Panc1 (cell line): ENCODE results near the gene E2F6. TPM values are rescaled to one million over a fixed set of nuclear protein-coding genes. Genes with fewer than 3 reads are reported as not detected.

Source experiments
- ATAC-seq: fragments of 200-7000 bp; cut with Tn5 transposase; 2 replicates; pipeline ENCODE4 v1.9.1; 2020; ENCODE audit warnings: mild to moderate bottlenecking, moderate library complexity
- BruUV-seq: library from RNA; stranded (reverse); fragments of 400-500 nt; replicated peaks from 2 replicates; lab custom pipeline; 2021; lab: Mats Ljungman, UMichigan
- CTCF ChIA-PET: fragments of 300-600 bp; sonication (Branson Sonifier 250); formaldehyde crosslinking; loops from one replicate; lab custom pipeline; 2022; ENCODE audit warnings: antibody characterized with exemption; lab: Charles Lee
- POLR2A ChIA-PET: fragments of 300-600 bp; sonication (Branson Sonifier 250); formaldehyde crosslinking; loops from one replicate; lab custom pipeline; 2022; ENCODE audit warnings: antibody characterized with exemption; lab: Charles Lee
- DNase-seq: peaks from one replicate; pipeline ENCODE4 v3.0.0-alpha.2; 2010; ENCODE audit warnings: low read depth, low spot score
- H3K27ac ChIP-seq: 2 replicates; pipeline ENCODE4 v1.5.1; 2011; ENCODE audit warnings: mild to moderate bottlenecking, low read length, inconsistent platforms
- H3K27me3 ChIP-seq: fragments of 200-500 bp; sonication (Bioruptor generic); 2 replicates; pipeline ENCODE4 v1.6.0; 2014; ENCODE audit warnings: low read length, inconsistent platforms; ENCODE audit not compliant: control insufficient read depth, insufficient read depth
- H3K36me3 ChIP-seq: fragments of 200-500 bp; sonication (Bioruptor generic); 2 replicates; pipeline ENCODE4 v1.5.1; 2014; ENCODE audit warnings: inconsistent platforms, mild to moderate bottlenecking, low read length, moderate library complexity; ENCODE audit not compliant: control insufficient read depth, insufficient read depth
- H3K4me1 ChIP-seq: 2 replicates; pipeline ENCODE4 v1.5.1; 2011; ENCODE audit warnings: inconsistent platforms, mild to moderate bottlenecking, low read length, moderate library complexity; ENCODE audit not compliant: control insufficient read depth, insufficient read depth
- H3K4me3 ChIP-seq, 2 experiments: 2 replicates each; pipeline ENCODE4 v1.5.1; 2011 to 2012; ENCODE audit warnings: low read depth in 2 of 2, low read length in 2 of 2, mild to moderate bottlenecking in 2 of 2, inconsistent platforms in 1 of 2, moderate library complexity in 1 of 2
- H3K9me3 ChIP-seq: fragments of 200-500 bp; sonication (Bioruptor generic); 2 replicates; pipeline ENCODE4 v1.5.1; 2014; ENCODE audit warnings: low read depth, mild to moderate bottlenecking, inconsistent platforms, low read length, moderate library complexity; ENCODE audit not compliant: control insufficient read depth, insufficient read depth
- CTCF ChIP-seq: fragments of 450-650 bp; IDR thresholded peaks from 2 replicates; pipeline ENCODE4 v1.5.1; 2017; ENCODE audit warnings: mild to moderate bottlenecking
- POLR2AphosphoS5 ChIP-seq: IDR thresholded peaks from 2 replicates; pipeline ENCODE4 v1.6.1; 2012; ENCODE audit warnings: mild to moderate bottlenecking, low read depth, low read length, moderate library complexity
- REST ChIP-seq, 2 experiments: IDR thresholded peaks; 2 replicates each; pipeline ENCODE4 v1.6.1; 2011 to 2012; ENCODE audit warnings: low read depth in 2 of 2, control low read depth in 1 of 2, low read length in 1 of 2, mild to moderate bottlenecking in 1 of 2, moderate library complexity in 1 of 2; ENCODE audit not compliant: insufficient read depth in 1 of 2
- SIN3A ChIP-seq: IDR thresholded peaks from 2 replicates; pipeline ENCODE4 v1.6.1; 2012; ENCODE audit warnings: low read depth, mild to moderate bottlenecking, low read length, moderate library complexity, borderline replicate concordance; ENCODE audit not compliant: insufficient read depth
- TCF7L2 ChIP-seq: IDR thresholded peaks from 2 replicates; pipeline ENCODE4 v1.6.1; 2011; ENCODE audit warnings: mild to moderate bottlenecking, low read depth, low read length, inconsistent platforms
- in situ Hi-C: cut with HindIII; loops from 2 replicates; pipeline ENCODE4 v1.10.0; 2016; ENCODE audit warnings: low sequenced_read_pairs, low pct_unique_long_range_greater_than_20kb
- intact Hi-C: fragments of 100-400 bp; cut with micrococcal nuclease; formaldehyde crosslinking; loops from one replicate; pipeline ENCODE4 v1.10.0; 2022; ENCODE audit not compliant: unreplicated experiment
- total RNA-seq: library from RNA; stranded (reverse); gene quantifications from one replicate; pipeline ENCODE4 v1.2.1, GENCODE V29; 2021; ENCODE audit not compliant: unreplicated experiment

Gene E2F6
- total RNA-seq, 1 experiment from 2014 or later: 23.9 TPM

DNA sequence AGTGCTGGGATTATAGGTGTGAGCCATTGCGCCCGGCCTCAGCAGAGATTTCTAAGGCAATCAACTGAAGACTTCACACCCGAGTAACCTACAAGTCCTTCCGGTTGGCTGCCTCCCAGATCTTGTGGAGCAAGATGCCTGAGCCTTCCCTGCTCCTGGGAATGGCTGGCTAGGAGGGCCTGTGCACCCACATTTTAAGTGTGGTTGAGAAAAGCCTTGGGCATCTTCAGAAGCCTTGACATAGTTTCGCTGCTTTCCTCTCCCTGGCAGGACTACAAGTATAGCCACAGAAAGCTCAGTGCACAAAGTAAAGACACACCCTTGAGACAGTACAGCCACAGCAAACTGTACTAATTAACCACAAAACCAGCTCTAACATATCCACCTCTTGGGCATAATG, 35.2 kb downstream of the E2F6 start:
- CTCF ChIA-PET: interaction anchor here (0.9 kb wide), 1 partner anchor 13 kb away, joined by 4 read pairs; no protein-coding TSS in a partner anchor
- Histone ChIP-seq H3K27me3 (no peaks in the 10 kb centered on the region), H3K27ac (no peak overlapping the region), H3K4me3 (no peak overlapping the region), H3K9me3 (no peaks in the 10 kb centered on the region), H3K4me1 (no peaks in the 10 kb centered on the region), H3K36me3 (no peaks in the 10 kb centered on the region)
- POLR2A ChIA-PET: no interaction called here
- BruUV-seq: no TSS peak
- intact Hi-C loops: no loop called here
- DNase-seq: no peak
- no peak for TF ChIP-seq POLR2AphosphoS5
- TF ChIP-seq SIN3A: no peak
- no peak for ATAC-seq
- in situ Hi-C loops: no loop called here

DNA sequence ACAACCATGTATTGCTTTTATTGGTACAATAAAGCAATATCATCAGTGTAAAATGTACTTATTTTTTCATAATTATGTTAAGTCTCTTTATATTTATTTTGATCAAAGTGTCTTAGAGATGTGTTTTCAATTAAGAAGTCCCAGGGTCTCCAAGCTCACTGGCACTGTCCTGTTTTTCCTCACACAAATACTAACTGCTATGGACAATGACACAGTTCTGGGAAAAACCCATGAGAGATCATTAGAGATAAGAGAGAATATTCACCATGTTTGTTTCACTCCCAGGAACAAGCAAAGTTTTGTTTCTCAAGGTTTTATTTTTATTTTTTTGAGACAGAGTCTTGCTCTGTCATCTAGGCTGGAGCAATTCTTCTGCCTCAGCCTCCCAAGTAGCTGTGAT, 38.7 kb downstream of the E2F6 start:
- TF ChIP-seq CTCF (no peak), POLR2AphosphoS5 (no peak), TCF7L2 (no peak)
- Histone ChIP-seq H3K4me1 (no peaks in the 10 kb centered on the region), H3K27ac (no peak overlapping the region), H3K27me3 (no peaks in the 10 kb centered on the region), H3K4me3 (no peak overlapping the region), H3K9me3 (no peaks in the 10 kb centered on the region), H3K36me3 (no peaks in the 10 kb centered on the region)
- no TSS peak for BruUV-seq
- in situ Hi-C loops (no loop called here), intact Hi-C loops (no loop called here)
- ChIA-PET CTCF (no interaction called here), POLR2A (no interaction called here)
- ATAC-seq (no peak), DNase-seq (no peak)

GRCh38 chr2:11422901-11423435, 43.0 kb downstream of the E2F6 start:
- Histone ChIP-seq H3K4me3 (no peak overlapping the region), H3K9me3 (no peaks in the 10 kb centered on the region), H3K27ac (no peak overlapping the region), H3K36me3 (no peaks in the 10 kb centered on the region), H3K4me1 (no peaks in the 10 kb centered on the region), H3K27me3 (no peaks in the 10 kb centered on the region)
- no TSS peak for BruUV-seq
- DNase-seq: no peak
- TF ChIP-seq POLR2AphosphoS5 (no peak), SIN3A (no peak), CTCF (no peak), TCF7L2 (no peak), REST (IDR thresholded peaks at IDR 0.05; ENCODE audit: insufficient read depth in 1 of 2, low read depth in 2 of 2, low read length in 1 of 2) (no peak)
- intact Hi-C loops: no loop called here
- POLR2A ChIA-PET: no interaction called here
- in situ Hi-C loops: no loop called here
- no peak for ATAC-seq
- CTCF ChIA-PET: no interaction called here
